Lung (tissue), 12 donors: ENCODE data around the gene FBLN5. TPM values are rescaled to one million over a fixed set of nuclear protein-coding genes. Genes with fewer than 3 reads are reported as not detected.

ENCODE experiments used
- ATAC-seq: fragments of 200-7000 bp; cut with Tn5 transposase; one replicate; pipeline ENCODE4 v1.9.1; 2020; ENCODE audit warnings: moderate number of reproducible peaks; ENCODE audit not compliant: insufficient read depth, low FRiP score
- DNase-seq, 3 donors: peaks; one replicate each; pipeline ENCODE4 v3.0.0-alpha.2; 2013 to 2017
- H3K27ac ChIP-seq, 2 donors: one replicate each; pipeline ENCODE4 v1.5.1; 2013; ENCODE audit warnings: mild to moderate bottlenecking in 2 of 2, moderate library complexity in 2 of 2, control low read depth in 1 of 2, inconsistent platforms in 1 of 2, low read depth in 1 of 2, low read length in 1 of 2
- H3K27me3 ChIP-seq, 3 donors: one replicate each; pipeline ENCODE4 v1.5.1; 2013; ENCODE audit warnings: low read length in 2 of 3; ENCODE audit not compliant: control insufficient read depth in 3 of 3, insufficient read depth in 3 of 3
- H3K36me3 ChIP-seq, 4 donors: one replicate each; pipeline ENCODE4 v1.5.1; 2013; ENCODE audit warnings: low read length in 4 of 4, mild to moderate bottlenecking in 1 of 4, moderate library complexity in 1 of 4; ENCODE audit not compliant: control insufficient read depth in 4 of 4, insufficient read depth in 4 of 4
- H3K4me1 ChIP-seq, 5 donors: one replicate each; pipeline ENCODE4 v1.5.1; 2013; ENCODE audit warnings: low read length in 5 of 5, mild to moderate bottlenecking in 2 of 5, moderate library complexity in 1 of 5; ENCODE audit not compliant: control insufficient read depth in 5 of 5, insufficient read depth in 5 of 5
- H3K4me3 ChIP-seq: one replicate; pipeline ENCODE4 v1.5.1; 2013; ENCODE audit warnings: mild to moderate bottlenecking, control low read depth, moderate library complexity
- H3K9ac ChIP-seq, 2 donors: one replicate each; pipeline ENCODE4 v1.5.1; 2013; ENCODE audit warnings: low read length in 2 of 2, control low read depth in 1 of 2; ENCODE audit not compliant: insufficient read depth in 1 of 2
- H3K9me3 ChIP-seq, 4 donors: one replicate each; pipeline ENCODE4 v1.5.1; 2013; ENCODE audit warnings: low read length in 3 of 4, mild to moderate bottlenecking in 1 of 4, moderate library complexity in 1 of 4; ENCODE audit not compliant: control insufficient read depth in 4 of 4, insufficient read depth in 3 of 4
- CTCF ChIP-seq: IDR thresholded peaks from 2 replicates; pipeline ENCODE4 v1.5.1; 2012; ENCODE audit warnings: mild to moderate bottlenecking; ENCODE audit errors: control extremely low read depth, extremely low read depth
- WGBS, 2 donors: extraction: QIAGEN DNeasy Blood & Tissue Kit; methylation state at CpG; one replicate each; pipeline ENCODE4 v1.1.7; 2013; 5-methylcytosine and 5-hydroxymethylcytosine counted together
- polyA plus RNA-seq, 2 donors: library from polyadenylated mRNA; stranded (reverse); fragments of 200-250 nt; gene quantifications; one replicate each; pipeline ENCODE4 v1.2.1, GENCODE V29; 2013
- total RNA-seq, 2 donors: library from RNA; depleted of rRNA in 1 of 2; stranded (reverse); fragments of >200 nt in 1 of 2; gene quantifications; one replicate each; pipeline ENCODE4 v1.2.1, GENCODE V29; 2014 to 2021
- donor health status: control.
- donor health status: control.
- donor health status: Bipolar disorder and iron deficiency.
- donor health status: healthy.
- donor health status: DM: yes; HTN: yes; CAD: no.

Gene FBLN5
- total and polyA plus RNA-seq, 4 donors = 43.1 to 83.0 (median 72.0) TPM

DNA sequence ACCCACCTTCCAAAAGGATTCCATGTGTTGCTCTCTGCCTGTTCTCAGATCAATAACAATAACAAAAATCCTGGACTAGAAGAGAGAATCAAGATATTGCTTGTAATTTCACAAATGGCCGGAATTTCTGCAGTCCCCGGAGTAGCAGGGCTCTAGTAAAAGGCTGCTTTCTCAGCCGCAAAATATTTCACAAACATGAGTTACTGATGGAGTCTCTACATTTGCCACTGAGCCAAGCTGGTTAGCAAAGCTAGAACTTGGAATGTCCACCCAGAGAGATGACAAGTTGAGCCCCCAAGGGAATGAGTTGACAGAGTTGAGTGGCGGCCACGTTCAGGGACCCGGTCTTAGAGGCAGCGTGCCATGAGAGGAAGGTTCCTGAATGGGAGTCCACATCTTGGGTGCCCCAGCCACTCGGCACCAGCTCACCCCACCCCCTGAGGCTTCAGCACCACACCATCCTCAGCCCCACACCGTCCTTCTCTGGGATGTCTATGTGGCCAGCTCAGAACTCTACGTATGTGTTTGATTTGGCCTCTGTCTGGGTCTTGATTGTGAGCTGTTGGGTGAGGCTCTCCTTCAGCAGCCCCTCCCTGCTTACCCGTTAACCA lies 15.9 kb downstream of the FBLN5 start:
- TF ChIP-seq CTCF = no peak
- Histone ChIP-seq H3K4me1 (no peaks in the 10 kb centered on the region), H3K27me3 (no peaks in the 10 kb centered on the region), H3K36me3 (peaks cover 0 to 5% (median 4%) of the 10 kb centered on the region in 4 donors), H3K27ac (no peak overlapping the region), H3K4me3 (no peak overlapping the region), H3K9ac (no peak overlapping the region), H3K9me3 (no peaks in the 10 kb centered on the region)
- DNase-seq (no peak), ATAC-seq (no peak)
- 95 to 96% methylated on average over 11 of the region's 11 CpGs for whole genome bisulfite sequencing, 2 donors

DNA sequence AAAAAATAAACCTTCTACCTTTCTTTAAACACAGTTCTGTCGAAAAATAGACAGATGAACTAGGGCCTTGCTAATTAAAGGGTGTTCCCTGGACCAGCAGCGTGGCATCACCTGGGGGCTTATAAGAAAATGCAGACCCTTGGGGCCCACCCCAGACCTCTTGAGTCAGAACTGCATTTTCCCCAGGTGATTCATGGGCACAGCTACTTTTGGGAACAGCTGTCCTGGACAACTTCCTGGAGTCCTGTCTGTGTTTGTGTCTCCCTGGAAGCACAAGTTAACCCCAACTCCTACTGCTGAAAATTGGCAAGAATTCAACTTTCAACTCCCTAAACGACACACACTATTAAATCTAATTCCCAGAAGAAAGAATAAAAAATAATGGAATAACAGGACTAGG lies 17.8 kb downstream of the FBLN5 start:
- Histone ChIP-seq H3K9ac (no peak overlapping the region), H3K36me3 (peaks cover 0 to 3% (median 1%) of the 10 kb centered on the region in 4 donors), H3K27me3 (no peaks in the 10 kb centered on the region), H3K4me3 (no peak overlapping the region), H3K9me3 (no peaks in the 10 kb centered on the region), H3K4me1 (peaks cover 0 to 16% (median 5%) of the 10 kb centered on the region in 5 donors), H3K27ac (no peak overlapping the region)
- 76 to 78% methylated on average over 3 of the region's 3 CpGs for WGBS, 2 donors
- DNase-seq = peak in 1 of 3 donors; percentile 20
- ATAC-seq = no peak
- TF ChIP-seq CTCF = no peak

DNA sequence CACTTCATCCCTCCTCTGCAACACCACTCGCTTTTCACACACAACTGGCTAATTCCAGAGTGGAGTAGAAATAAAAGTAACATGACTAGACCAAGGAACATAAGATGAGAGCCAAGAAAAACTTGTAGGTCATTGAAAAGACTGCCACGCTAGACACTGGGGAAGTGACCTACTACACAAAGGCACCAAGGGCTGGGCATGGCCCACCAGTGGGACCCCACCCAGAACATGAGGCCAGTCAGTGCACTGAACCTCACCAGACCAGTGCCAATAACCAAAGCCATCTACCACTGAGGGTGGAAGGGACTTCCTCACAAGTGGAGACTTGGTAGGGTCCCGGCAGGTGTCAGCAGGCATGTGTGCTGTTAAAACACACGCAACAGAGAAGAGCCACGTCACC lies 19.7 kb downstream of the FBLN5 start:
- no peaks in the 10 kb centered on the region for H3K9me3 ChIP-seq
- no peaks in the 10 kb centered on the region for H3K27me3 ChIP-seq
- 95 to 96% methylated on average over 5 of the region's 5 CpGs for WGBS, 2 donors
- H3K4me3 ChIP-seq = no peak overlapping the region
- no peak overlapping the region for H3K27ac ChIP-seq
- peaks cover 0 to 3% (median 0%) of the 10 kb centered on the region in 4 donors for H3K36me3 ChIP-seq
- no peak overlapping the region for H3K9ac ChIP-seq
- DNase-seq = no peak
- no peak for ATAC-seq
- peaks cover 0 to 19% (median 7%) of the 10 kb centered on the region in 5 donors for H3K4me1 ChIP-seq
- no peak for TF ChIP-seq CTCF

DNA sequence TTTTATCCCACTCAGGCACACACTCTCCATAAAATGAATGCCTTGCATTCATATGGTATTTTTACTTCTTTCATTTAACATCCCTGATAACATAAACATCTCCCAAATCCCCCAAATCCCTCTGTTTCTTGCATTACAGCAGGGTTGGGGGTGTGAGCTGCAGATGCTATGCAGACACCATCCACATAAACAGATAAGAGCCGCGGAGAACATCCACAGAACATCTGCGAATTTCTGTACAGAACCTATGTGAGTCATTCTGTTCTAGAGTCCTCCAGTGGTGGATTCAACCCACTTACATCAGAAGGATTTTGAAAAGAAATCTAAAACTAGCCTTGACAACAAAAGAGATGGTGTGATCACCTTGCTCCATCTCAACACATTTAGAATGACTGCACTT lies 20.3 kb downstream of the FBLN5 start:
- H3K9ac ChIP-seq = no peak overlapping the region
- DNase-seq = no peak
- no peak for TF ChIP-seq CTCF
- H3K27me3 ChIP-seq = no peaks in the 10 kb centered on the region
- no peak for ATAC-seq
- WGBS, 2 donors = 84 to 92% methylated on average over 3 of the region's 3 CpGs
- H3K27ac ChIP-seq = no peak overlapping the region
- no peak overlapping the region for H3K4me3 ChIP-seq
- no peaks in the 10 kb centered on the region for H3K9me3 ChIP-seq
- H3K36me3 ChIP-seq = peaks cover 0 to 3% (median under 1%) of the 10 kb centered on the region in 4 donors
- H3K4me1 ChIP-seq = peaks cover 0 to 19% (median 7%) of the 10 kb centered on the region in 5 donors
